Measurements from ENCODE around the gene LYG1.
"Not testable (repeated sequence)": the region's sequence is repeated elsewhere in the genome, so short reads cannot be mapped to it uniquely, and the experiment has no call there.

The LYG1 gene

GRCh38 chr2:99278793-99279291, 22.2 kb downstream of the LYG1 start:
- no peak for TF ChIP-seq CTCF (IDR thresholded peaks at IDR 0.05; ENCODE audit: insufficient read depth, low read length, poor library complexity, severe bottlenecking)
- no peak overlapping the region for H3K4me3 ChIP-seq (replicated peaks; ENCODE audit: low read depth, low read length)

GRCh38 chr2:99278195-99278765, 22.7 kb downstream of the LYG1 start:
- not testable (repeated sequence) for H3K4me3 ChIP-seq (replicated peaks; ENCODE audit: low read depth, low read length); H3K36me3 ChIP-seq (ENCODE audit: control insufficient read depth, insufficient read depth, low read length); DNase-seq (ENCODE audit: extremely low read depth, insufficient read length); H3K27me3 ChIP-seq (replicated peaks; ENCODE audit: control insufficient read depth, insufficient read depth, low read length)

More at GRCh38 chr2:99278793-99279291, 22.2 kb downstream of the LYG1 start:
- no peak for DNase-seq (ENCODE audit: extremely low read depth, insufficient read length)
- Histone ChIP-seq H3K27me3 (replicated peaks; ENCODE audit: control insufficient read depth, insufficient read depth, low read length) (no peaks in the 10 kb centered on the region), H3K36me3 (ENCODE audit: control insufficient read depth, insufficient read depth, low read length) (no peaks in the 10 kb centered on the region)

GRCh38 chr2:99275882-99276281, 25.1 kb downstream of the LYG1 start:
- DNase-seq (ENCODE audit: extremely low read depth, insufficient read length) = no peak
- no peaks in the 10 kb centered on the region for H3K36me3 ChIP-seq (ENCODE audit: control insufficient read depth, insufficient read depth, low read length)
- no peak for TF ChIP-seq CTCF (IDR thresholded peaks at IDR 0.05; ENCODE audit: insufficient read depth, low read length, poor library complexity, severe bottlenecking)
- H3K4me3 ChIP-seq (replicated peaks; ENCODE audit: low read depth, low read length) = no peak overlapping the region
- H3K27me3 ChIP-seq (replicated peaks; ENCODE audit: control insufficient read depth, insufficient read depth, low read length) = no peaks in the 10 kb centered on the region

- no peaks in the 10 kb centered on the region for H3K36me3 ChIP-seq (ENCODE audit: control insufficient read depth, insufficient read depth, low read length)
- no peaks in the 10 kb centered on the region for H3K27me3 ChIP-seq (replicated peaks; ENCODE audit: control insufficient read depth, insufficient read depth, low read length)
- H3K4me3 ChIP-seq (replicated peaks; ENCODE audit: low read depth, low read length) = no peak overlapping the region
- DNase-seq (ENCODE audit: extremely low read depth, insufficient read length) = no peak
- TF ChIP-seq CTCF (IDR thresholded peaks at IDR 0.05; ENCODE audit: insufficient read depth, low read length, poor library complexity, severe bottlenecking) = no peak
Measured at GRCh38 chr2:99261242-99261641, 39.8 kb downstream of the LYG1 start.

GRCh38 chr2:99260184-99260583, 40.8 kb downstream of the LYG1 start:
- H3K4me3 ChIP-seq (replicated peaks; ENCODE audit: low read depth, low read length) = no peak overlapping the region
- TF ChIP-seq CTCF (IDR thresholded peaks at IDR 0.05; ENCODE audit: insufficient read depth, low read length, poor library complexity, severe bottlenecking) = no peak
- H3K36me3 ChIP-seq (ENCODE audit: control insufficient read depth, insufficient read depth, low read length) = no peaks in the 10 kb centered on the region
- no peaks in the 10 kb centered on the region for H3K27me3 ChIP-seq (replicated peaks; ENCODE audit: control insufficient read depth, insufficient read depth, low read length)
- no peak for DNase-seq (ENCODE audit: extremely low read depth, insufficient read length)

GRCh38 chr2:99259465-99259864, 41.5 kb downstream of the LYG1 start:
- no peak overlapping the region for H3K4me3 ChIP-seq (replicated peaks; ENCODE audit: low read depth, low read length)
- TF ChIP-seq CTCF (IDR thresholded peaks at IDR 0.05; ENCODE audit: insufficient read depth, low read length, poor library complexity, severe bottlenecking) = no peak
- DNase-seq (ENCODE audit: extremely low read depth, insufficient read length) = no peak

More at GRCh38 chr2:99259465-99259864, 41.5 kb downstream of the LYG1 start:
- Histone ChIP-seq H3K36me3 (ENCODE audit: control insufficient read depth, insufficient read depth, low read length) (no peaks in the 10 kb centered on the region), H3K27me3 (replicated peaks; ENCODE audit: control insufficient read depth, insufficient read depth, low read length) (no peaks in the 10 kb centered on the region)

All from GM06990 (cell line).